Fibroblast of lung (primary cell): ENCODE results near the gene FAM210A. TPM values are rescaled to one million over a fixed set of nuclear protein-coding genes. Genes with fewer than 3 reads are reported as not detected.

ENCODE experiments used
- DNase-seq, 2 donors: peaks; one replicate each; pipeline versions ENCODE4 v3.0.0 to v3.0.0-alpha.2; 2010; ENCODE audit warnings: low read depth in 2 of 2
- H2AFZ ChIP-seq: 2 replicates; pipeline ENCODE4 v1.5.1; 2012; ENCODE audit warnings: low read length, control low read depth, inconsistent platforms
- H3K27ac ChIP-seq: 2 replicates; pipeline ENCODE4 v1.5.1; 2011; ENCODE audit warnings: low read length, control low read depth; ENCODE audit not compliant: insufficient read depth
- H3K27me3 ChIP-seq: 2 replicates; pipeline ENCODE4 v1.5.1; 2011; ENCODE audit warnings: mild to moderate bottlenecking, low read length; ENCODE audit not compliant: control insufficient read depth, insufficient read depth
- H3K36me3 ChIP-seq: 2 replicates; pipeline ENCODE4 v1.5.1; 2011; ENCODE audit warnings: low read length; ENCODE audit not compliant: control insufficient read depth, insufficient read depth
- H3K4me1 ChIP-seq: 2 replicates; pipeline ENCODE4 v1.5.1; 2011; ENCODE audit warnings: low read length; ENCODE audit not compliant: control insufficient read depth, insufficient read depth; ENCODE audit errors: extremely low read depth
- H3K4me2 ChIP-seq: 2 replicates; pipeline ENCODE4 v1.5.1; 2011; ENCODE audit warnings: low read length, control low read depth; ENCODE audit not compliant: insufficient read depth; ENCODE audit errors: extremely low read depth
- H3K4me3 ChIP-seq, 4 experiments: fragments of 200-600 bp in 1 of 4; sonication (generic) in 1 of 4; replicated peaks in 1 of 4; 2 replicates each; pipeline ENCODE4 v1.5.1; 2011 to 2016; ENCODE audit warnings: low read length in 4 of 4, low read depth in 3 of 4, mild to moderate bottlenecking in 3 of 4, control low read depth in 2 of 4, inconsistent platforms in 1 of 4, mixed read lengths in 1 of 4; ENCODE audit not compliant: insufficient read depth in 1 of 4; ENCODE audit errors: control extremely low read depth in 1 of 4
- H3K79me2 ChIP-seq: 2 replicates; pipeline ENCODE4 v1.5.1; 2012; ENCODE audit warnings: mild to moderate bottlenecking, low read length, inconsistent platforms; ENCODE audit not compliant: control insufficient read depth, insufficient read depth
- H3K9ac ChIP-seq: 2 replicates; pipeline ENCODE4 v1.5.1; 2011; ENCODE audit warnings: mild to moderate bottlenecking, low read length, control low read depth; ENCODE audit not compliant: insufficient read depth
- H3K9me3 ChIP-seq: 2 replicates; pipeline ENCODE4 v1.5.1; 2012; ENCODE audit warnings: low read depth, low read length; ENCODE audit not compliant: control insufficient read depth, insufficient read depth
- H4K20me1 ChIP-seq: 2 replicates; pipeline ENCODE4 v1.5.1; 2011; ENCODE audit warnings: low read length; ENCODE audit not compliant: control insufficient read depth, insufficient read depth; ENCODE audit errors: extremely low read depth
- EZH2 ChIP-seq: IDR thresholded peaks from 2 replicates; pipeline ENCODE4 v1.5.1; 2012; ENCODE audit warnings: low read length, control low read depth, mild to moderate bottlenecking; ENCODE audit errors: missing control alignments
- polyA plus RNA-seq, 2 donors: library from polyadenylated mRNA; depleted of rRNA in 1 of 2; stranded (reverse) in 1 of 2; unstranded in 1 of 2; fragments of >200 nt; gene quantifications; 2 replicates each; pipeline ENCODE4 v1.2.1, GENCODE V29; 2011 to 2012; ENCODE audit warnings: missing spikeins in 1 of 2
- total RNA-seq: library from RNA; depleted of rRNA; stranded (reverse); fragments of >200 nt; gene quantifications from 2 replicates; pipeline ENCODE4 v1.2.1, GENCODE V29; 2014
- TF ChIP-seq, protein P1 (sequence below), 2 donors: IDR thresholded peaks in 1 of 2; conservative IDR thresholded peaks in 1 of 2; 1 replicate in 1 of 2; 2 replicates in 1 of 2; pipeline ENCODE4 v1.5.1; 2011 to 2012; ENCODE audit warnings: low read length in 2 of 2, control low read depth in 1 of 2, inconsistent platforms in 1 of 2, low read depth in 1 of 2, mild to moderate bottlenecking in 1 of 2

The FAM210A gene
- total and polyA plus RNA-seq, 2 donors (not counting 1 experiment from before 2014, with no cell fraction given) = 14.2 to 17.5 TPM

DNA sequence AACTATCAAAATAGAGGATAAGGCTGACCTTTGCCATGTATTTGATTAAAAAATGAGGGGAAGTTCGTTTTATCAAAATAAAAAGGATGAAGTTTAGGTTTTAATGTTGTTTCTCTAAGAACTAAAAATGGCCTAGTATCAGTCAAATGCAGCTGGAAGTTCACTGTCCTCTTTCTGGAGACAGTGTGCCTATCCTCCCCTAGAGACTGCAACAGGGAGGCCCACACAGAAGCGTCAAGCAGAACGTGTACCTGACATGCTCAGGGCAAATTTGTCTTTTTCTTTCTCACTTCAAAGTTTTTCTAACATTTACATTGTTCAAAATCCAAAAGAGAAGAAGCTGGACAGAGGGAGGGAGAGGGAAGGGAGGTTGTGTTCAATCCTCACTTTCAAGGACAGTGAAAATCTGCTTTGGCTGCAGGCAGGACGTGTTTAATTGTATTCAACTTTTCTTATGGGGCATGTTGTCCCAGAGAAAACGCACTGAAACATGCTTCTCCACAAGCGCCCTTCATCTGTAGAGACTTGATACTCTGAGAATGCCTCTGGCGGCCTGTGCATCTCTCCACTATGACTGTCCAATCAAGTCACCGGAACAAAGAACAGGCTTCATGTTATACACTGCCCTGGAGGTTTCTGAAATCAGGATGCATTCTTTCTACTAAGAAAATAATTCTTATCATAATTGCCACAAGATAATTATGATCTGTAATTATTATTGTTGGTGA is 65.1 kb downstream of the FAM210A start:
- no peak overlapping the region for H3K4me2 ChIP-seq
- no peak for TF ChIP-seq EZH2
- TF ChIP-seq, protein P1, sequence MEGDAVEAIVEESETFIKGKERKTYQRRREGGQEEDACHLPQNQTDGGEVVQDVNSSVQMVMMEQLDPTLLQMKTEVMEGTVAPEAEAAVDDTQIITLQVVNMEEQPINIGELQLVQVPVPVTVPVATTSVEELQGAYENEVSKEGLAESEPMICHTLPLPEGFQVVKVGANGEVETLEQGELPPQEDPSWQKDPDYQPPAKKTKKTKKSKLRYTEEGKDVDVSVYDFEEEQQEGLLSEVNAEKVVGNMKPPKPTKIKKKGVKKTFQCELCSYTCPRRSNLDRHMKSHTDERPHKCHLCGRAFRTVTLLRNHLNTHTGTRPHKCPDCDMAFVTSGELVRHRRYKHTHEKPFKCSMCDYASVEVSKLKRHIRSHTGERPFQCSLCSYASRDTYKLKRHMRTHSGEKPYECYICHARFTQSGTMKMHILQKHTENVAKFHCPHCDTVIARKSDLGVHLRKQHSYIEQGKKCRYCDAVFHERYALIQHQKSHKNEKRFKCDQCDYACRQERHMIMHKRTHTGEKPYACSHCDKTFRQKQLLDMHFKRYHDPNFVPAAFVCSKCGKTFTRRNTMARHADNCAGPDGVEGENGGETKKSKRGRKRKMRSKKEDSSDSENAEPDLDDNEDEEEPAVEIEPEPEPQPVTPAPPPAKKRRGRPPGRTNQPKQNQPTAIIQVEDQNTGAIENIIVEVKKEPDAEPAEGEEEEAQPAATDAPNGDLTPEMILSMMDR (conservative IDR thresholded peaks at IDR 0.05 in 1 of 2, IDR thresholded peaks at IDR 0.05 in 1 of 2; ENCODE audit: low read depth in 1 of 2, low read length in 2 of 2) = no peak
- no peaks in the 10 kb centered on the region for H3K36me3 ChIP-seq
- no peak overlapping the region for H3K27ac ChIP-seq
- no peak overlapping the region for H3K4me3 ChIP-seq
- H3K9ac ChIP-seq = no peak overlapping the region
- H4K20me1 ChIP-seq = no peaks in the 10 kb centered on the region
- H3K4me1 ChIP-seq = no peaks in the 10 kb centered on the region
- H2AFZ ChIP-seq = no peak overlapping the region
- no peaks in the 10 kb centered on the region for H3K79me2 ChIP-seq
- no peak for DNase-seq
- no peaks in the 10 kb centered on the region for H3K9me3 ChIP-seq
- no peaks in the 10 kb centered on the region for H3K27me3 ChIP-seq

DNA sequence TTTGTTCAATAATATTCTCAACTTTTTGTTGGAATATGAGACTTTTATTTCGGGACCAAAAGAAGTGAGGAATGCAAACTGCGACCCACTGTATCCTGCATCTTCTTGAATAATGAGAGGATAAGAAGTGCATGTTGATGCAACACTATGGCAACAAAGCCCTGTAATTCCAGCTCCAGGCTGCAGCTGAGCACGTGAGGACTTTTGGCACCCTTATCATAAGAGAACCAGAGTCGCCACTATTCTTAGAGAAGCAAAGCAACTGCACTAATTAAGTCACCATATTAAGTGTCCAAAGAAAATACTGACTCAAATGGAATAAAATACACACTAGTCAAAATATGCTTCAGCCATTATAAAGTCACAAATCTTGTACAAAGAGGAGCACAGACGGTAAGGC is 65.8 kb downstream of the FAM210A start:
- H3K27ac ChIP-seq = no peak overlapping the region
- peak; percentile 14 to 69 for DNase-seq
- H3K9me3 ChIP-seq = no peaks in the 10 kb centered on the region
- TF ChIP-seq EZH2 = no peak
- TF ChIP-seq, protein P1 (conservative IDR thresholded peaks at IDR 0.05 in 1 of 2, IDR thresholded peaks at IDR 0.05 in 1 of 2; ENCODE audit: low read depth in 1 of 2, low read length in 2 of 2) = no peak
- H2AFZ ChIP-seq = no peak overlapping the region
- H3K27me3 ChIP-seq = no peaks in the 10 kb centered on the region
- H3K36me3 ChIP-seq = no peaks in the 10 kb centered on the region
- H3K4me1 ChIP-seq = no peaks in the 10 kb centered on the region
- H3K4me3 ChIP-seq = no peak overlapping the region
- no peak overlapping the region for H3K4me2 ChIP-seq
- no peaks in the 10 kb centered on the region for H3K79me2 ChIP-seq
- no peaks in the 10 kb centered on the region for H4K20me1 ChIP-seq
- no peak overlapping the region for H3K9ac ChIP-seq

DNA sequence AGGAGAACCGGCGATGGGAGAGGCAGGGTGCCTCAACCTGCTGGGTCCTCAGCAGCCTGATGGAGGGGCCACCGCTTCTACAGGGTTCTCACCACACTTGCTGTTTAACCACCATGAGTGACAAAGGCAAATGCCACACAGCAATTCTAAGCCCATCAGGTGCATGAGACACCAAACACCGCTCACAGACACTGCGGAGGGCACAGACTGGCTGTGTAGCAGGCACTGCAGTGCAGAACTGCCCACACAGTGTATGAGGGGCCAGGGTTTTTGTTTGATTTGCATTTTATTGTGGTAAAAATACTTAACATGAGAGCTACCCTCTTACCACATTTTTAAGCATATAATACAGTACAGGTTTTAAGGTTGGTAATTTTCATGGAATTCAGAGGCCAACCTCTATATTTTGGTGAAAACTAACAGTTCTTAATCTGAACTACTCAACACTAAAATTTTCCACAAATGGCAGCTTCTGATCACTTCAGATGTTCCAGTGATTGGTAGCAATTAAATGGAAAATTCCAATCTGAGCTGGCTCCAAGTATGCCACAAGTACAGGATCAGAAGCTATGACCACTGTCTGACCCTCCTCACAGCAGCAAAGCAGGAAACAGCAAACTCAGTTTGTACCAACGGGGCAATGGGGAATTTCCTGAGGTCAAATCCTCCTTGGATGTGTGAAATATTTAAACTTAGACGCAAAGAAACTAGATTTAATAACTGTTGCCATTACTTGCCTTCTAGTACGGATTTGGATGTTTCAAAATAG is 67.7 kb downstream of the FAM210A start:
- H2AFZ ChIP-seq = no peak overlapping the region
- no peak overlapping the region for H3K27ac ChIP-seq
- no peaks in the 10 kb centered on the region for H3K9me3 ChIP-seq
- no peaks in the 10 kb centered on the region for H3K79me2 ChIP-seq
- no peaks in the 10 kb centered on the region for H3K27me3 ChIP-seq
- H4K20me1 ChIP-seq = no peaks in the 10 kb centered on the region
- TF ChIP-seq, protein P1 (conservative IDR thresholded peaks at IDR 0.05 in 1 of 2, IDR thresholded peaks at IDR 0.05 in 1 of 2; ENCODE audit: low read depth in 1 of 2, low read length in 2 of 2) = no peak
- no peak overlapping the region for H3K4me2 ChIP-seq
- H3K9ac ChIP-seq = no peak overlapping the region
- no peaks in the 10 kb centered on the region for H3K36me3 ChIP-seq
- H3K4me1 ChIP-seq = no peaks in the 10 kb centered on the region
- H3K4me3 ChIP-seq = no peak overlapping the region
- DNase-seq = no peak
